NK-92 treated with Interleukin-12 subunit alpha and Interleukin-12 subunit beta, amount 100 ng/mL, for 24 hours (cell line): ENCODE measurements around the gene TTN.

ENCODE experiments used
- DNase-seq: peaks from one replicate; lab custom pipeline; 2025; lab: John Stamatoyannopoulos, UW

TTN gene

DNA sequence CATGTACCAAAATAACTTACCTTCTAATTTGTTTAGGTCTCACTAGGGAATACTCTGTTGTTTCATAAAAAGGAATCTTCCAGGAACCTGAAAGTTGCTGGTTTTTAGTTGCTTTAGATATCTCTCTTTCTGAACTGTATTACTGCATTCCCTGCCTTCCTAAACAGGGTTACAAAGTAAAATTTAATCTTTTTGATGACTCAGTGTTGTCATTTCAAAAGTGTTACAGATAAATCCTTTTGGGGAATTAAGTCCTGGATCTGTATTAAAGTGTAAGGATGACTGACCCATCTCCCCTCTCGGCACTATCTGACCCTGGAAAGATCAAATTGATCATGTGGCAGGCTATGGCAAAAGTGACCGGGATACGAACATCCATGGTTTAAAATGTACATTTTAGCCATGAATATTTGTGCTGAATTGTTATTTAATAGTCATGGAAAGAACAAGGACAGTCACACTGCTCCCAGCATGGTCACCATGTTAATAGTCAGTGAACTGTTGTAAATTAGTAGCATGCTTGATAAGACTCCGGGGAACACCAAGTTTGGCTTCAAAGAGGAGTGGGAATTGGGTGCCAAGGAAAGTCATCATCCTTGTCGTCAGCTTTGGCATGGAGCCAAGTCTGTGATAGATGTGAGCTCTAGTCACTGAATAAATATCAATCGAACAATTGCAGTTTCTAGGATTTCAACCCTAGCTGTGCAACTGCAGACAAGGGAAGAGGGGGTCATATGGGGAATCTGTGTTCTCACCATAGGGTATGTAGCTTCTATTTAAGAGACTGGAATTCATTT lies 322.8 kb downstream of the TTN start:
- DNase-seq, result no peak

DNA sequence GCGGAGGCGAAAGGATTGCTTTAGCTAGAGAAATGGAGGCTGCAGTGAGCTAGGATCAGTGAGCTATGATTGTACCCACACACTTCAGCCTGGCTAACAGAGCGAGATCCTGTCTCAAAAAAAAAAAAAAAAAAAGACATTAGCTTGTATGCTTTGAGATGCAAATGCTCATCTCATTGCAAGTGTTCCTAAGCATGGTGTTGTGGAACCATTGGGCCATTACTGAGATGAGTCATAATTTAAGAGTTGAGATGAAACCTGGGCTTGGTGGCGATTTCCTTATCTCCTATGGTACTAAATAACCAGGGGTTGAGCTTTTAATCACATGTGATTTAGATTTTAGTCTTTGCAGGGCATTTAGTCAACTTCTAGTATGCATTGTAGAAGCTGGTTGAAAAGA lies 324.8 kb downstream of the TTN start:
- no peak for DNase-seq

DNA sequence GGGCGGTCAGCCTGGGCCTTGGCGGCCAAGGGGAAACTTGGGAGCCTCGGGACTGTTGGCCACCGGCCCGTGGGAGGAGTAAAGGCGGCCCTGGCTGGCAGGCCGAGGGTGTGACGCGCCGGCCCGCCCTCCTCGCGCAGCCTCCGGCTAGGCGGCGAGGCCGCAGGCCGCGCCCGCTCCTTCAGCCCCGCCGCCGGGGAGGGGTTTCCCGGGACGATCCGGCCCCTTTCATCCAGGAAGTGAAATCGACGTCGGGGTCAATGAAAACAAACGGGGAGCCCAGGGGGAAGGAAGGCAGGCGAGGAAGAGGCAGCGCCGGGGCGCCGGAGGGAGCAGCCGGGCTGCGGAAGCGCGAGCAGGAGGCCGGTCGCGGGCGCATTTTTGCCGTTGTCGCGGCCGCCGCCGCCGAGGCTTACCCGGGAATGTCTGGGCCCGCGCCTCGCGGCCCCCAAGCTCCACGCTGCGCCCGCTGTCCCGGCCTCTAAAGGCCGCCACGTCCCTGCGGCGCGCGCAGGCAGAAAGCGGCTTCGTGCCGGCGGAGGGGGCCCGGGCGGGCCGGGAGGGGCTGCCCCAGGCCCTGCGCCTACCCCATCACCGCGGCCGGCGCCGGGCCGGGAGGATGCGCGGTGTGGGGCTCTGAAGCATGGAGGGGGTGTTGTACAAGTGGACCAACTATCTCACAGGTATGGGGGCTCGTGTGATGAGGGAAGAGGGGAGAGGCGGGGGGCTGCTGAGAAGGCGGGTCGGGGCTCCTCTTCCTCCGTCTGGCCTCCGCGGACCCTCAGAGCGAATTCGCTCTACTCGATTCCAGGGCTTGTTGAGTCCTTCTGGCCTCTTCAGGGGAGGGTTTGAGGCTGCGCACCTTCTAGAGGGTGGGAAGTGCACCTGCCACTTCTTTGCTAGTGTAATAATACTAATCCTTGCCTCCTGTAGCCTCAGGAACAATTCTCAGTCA lies 326.7 kb downstream of the TTN start, which contains the start of gene PLEKHA3:
Gene PLEKHA3, plus strand, starts transcription at position 231 of the 955 bp plus-strand sequence. Its CDS starts 413 bp downstream, at position 644.
- DNase-seq, result peak; percentile 74

DNA sequence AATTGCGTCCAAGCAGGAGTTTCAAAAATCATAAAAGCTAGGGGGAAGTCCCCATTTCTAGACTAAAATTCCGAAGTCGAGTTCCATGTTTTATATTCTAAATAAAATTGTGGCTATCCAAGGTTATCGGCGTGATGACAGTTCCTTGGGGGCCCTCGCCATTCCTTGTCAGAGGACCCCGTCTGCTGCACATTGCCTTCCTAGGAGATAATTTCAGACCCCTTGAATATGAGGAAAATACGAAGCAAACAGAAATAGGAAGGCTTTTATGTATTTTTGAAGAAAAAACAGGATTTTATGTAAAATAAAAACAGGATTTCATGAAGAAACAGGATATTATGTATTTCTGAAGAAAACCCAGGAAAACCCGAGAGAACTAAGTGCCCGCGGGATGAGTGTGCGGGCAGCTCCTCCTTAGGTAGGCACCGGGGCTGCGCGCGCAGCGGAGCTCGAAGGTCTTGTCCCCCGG lies 327.4 kb downstream of the TTN start:
- DNase-seq, result no peak

DNA sequence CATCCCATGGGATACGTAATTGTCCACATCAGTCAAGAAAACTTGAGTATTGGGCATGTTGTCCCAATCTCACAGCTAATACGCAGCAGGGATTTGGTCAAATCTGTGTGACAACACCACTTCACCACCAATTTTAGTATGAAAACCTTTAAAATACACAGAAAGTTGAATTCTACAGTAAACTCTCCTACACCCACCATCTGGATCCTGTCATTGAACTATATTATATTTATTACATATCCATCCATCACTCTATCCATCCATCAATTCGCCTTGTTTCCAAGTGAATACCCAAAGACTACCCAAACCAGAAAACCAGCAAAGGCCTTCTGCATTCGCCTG lies 328.0 kb downstream of the TTN start:
- no peak for DNase-seq

DNA sequence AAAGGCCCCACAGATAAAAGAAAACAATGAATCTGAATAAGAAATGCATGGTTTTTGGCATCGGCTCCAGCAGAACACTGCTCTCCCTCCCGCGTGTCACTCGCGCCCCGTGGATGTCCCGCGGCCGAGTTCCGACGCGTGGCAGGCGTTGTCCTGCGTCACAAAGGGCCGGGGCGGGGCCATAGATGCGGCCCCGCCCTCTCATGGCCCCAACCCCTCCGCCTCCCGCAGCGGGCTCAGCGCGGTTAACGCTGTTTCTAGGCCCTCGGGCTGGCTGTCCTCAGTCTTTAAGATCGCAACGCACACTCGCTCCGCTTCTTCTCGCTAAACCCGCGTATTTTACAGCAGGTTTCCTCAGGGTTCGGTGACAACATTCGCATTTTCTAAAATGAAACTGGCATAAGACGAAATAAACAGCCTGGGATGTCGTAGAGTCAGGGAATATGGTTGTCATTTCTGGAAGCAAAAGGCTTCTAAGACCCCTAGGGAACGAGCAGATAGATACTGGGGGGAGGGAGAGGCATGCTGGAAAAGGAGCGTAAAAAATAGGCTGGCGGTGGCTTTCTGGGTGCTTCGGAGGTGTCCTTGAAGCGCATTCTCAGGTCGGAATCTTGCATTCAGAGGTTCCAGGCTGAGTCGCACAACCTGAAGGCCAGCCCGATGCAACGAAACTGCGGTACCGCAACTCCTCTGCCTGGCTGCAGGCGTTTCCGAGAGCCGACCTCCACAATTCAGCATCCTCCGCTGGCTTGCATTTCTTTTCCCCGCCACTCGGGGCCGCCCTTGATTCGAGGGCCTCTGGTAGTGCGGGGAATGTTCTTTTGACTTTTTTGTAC lies 328.6 kb downstream of the TTN start, which contains the start of gene FKBP7:
Gene FKBP7, minus strand, starts transcription at position 162 of the 836 bp plus-strand sequence. Its CDS starts 101 bp downstream, at position 61.
- peak; percentile 71 for DNase-seq

DNA sequence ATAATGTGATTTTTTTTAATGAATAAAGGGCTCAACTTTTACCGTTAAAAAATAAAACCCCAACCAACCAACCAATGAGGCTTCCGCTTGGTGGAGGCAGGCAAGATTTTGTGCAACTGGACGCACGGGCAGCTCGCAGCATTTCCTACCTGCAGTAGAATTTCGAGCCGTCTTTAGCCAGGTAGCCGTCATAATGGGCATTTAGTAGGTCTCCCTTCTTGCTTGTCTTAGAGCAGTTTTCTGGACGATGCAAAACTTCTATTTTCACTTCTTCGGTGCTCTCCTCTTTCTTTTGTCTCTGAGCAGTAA lies 329.1 kb downstream of the TTN start:
- no peak for DNase-seq

DNA sequence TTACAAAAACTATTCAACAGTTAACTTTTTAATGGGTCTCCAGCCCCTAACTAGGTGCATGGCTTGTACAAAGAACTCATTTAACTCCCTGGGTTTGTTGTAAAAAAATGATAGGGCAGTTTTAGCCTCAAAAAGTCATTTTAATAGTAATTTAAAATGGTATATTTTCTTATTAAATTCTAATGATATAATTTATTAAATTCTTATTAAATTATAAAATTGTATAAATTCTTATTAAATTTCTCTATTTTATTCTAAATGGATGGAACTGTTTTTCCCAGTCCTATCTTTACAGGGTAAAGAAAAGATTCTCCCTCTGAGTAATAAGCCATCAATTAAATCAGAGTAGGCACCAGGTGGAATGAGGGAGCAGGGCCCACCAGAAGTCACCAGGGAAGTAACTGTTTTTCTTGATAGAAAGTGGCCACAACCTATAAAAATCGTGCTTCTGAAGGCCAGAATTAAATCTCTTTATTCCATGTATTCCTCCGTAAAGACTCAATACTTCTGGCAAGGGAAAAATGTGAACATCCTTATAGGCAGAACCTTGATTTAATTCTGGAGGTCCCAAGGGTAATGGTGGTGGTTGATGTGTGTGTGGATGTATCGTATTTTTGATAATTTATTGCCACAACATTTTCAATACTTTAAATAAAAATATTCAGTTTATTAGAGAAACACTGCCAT lies 329.6 kb downstream of the TTN start:
- no peak for DNase-seq

DNA sequence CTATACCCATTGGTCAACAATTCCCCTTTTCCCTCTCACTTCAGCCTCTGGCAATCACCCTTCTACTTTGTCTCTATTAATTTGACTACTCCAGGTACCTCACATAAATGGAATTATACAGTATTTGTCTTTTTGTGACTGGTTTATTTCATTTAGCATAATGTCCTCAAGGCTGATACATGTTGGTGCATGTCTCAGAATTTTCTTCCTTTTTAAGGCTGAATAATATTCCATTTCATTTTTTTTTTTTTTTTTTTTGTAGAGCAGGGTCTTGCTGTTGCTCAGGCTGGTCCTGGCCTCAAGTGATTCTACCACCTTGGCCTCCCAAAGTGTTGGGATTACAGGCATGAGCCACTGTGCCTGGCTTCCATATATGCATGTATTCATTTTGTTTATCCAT lies 330.7 kb downstream of the TTN start:
- DNase-seq, result no peak
